GM19238 (cell line): Measurements from ENCODE around the gene RASSF3.

Experiments used
- DNase-seq: peaks from one replicate; pipeline ENCODE4 v3.0.0; 2011; ENCODE audit warnings: low spot score; ENCODE audit not compliant: insufficient read length

The RASSF3 gene

DNA sequence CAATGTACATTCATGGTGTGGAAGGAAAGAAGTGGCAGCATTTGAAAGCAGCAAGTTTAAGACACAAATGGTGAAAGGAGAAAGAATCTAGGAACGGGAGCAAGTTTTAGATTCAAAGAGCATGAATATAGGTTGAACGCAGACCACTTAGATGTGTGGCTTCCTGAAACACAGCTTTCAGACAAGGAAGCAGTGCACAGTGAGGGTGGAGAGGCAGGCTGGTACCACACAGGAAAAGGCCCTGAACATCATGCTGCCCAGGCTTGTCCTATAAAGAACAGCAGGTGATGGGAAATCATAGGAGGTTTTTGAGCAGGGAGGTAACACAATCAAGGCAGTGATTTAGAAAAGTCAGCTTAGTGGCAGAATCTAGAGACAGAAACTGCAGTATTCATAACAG lies 113.3 kb downstream of the RASSF3 start:
- no peak for DNase-seq

DNA sequence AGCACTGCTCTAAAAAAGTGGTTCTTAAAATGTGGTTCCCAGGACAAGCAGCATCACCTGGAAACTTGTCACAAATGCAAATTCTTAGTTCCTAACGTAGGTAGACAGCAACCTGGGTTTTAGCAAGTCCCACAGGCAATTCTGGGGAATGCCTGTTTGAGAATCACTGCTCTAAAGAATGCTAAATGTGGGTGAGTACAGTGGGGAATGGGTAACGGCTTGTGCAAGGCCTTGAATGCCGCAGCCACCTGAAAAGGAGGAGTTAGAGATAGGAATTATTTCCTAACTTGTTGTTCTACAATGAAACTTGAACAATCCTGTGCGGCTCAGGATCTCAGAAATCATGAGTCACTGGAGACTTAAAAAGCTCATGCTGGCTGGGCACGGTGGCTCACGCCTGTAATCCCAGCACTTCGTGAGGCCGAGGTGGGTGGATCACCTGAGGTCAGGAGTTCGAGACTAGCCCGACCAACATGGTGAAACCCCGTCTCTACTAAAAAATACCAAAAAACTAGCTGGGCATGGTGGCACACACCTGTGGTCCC lies 114.0 kb downstream of the RASSF3 start:
- no peak for DNase-seq

DNA sequence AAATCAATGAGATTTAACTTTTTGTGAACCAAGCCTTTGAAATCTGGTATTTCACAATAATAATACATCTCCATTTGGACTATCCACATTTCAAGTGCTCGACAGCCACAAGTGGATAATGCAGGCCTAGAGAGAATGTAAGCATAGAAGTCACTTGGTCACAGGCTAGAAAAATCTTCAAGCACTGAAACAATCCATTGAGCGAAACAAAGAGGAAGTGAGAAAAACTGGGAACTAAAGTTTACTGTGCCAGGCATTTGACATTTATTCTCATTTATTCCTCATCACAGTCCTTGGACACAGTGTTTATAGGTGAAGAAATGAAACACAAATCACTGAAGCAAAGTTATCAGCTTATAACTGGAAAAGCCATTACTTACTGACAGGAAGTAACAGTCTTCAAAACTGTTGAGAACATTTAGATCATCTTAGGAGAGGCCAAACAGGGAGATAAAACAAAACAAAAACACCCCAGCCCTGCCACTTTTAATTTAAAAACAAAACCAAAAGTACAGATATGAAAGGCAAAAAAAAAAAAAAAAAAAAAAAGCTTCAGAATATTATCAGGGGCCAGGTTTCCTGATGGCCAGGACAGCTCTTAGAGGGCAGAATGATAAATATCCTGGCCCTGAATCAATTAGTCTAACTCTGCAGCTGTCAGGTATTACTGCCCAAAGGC lies 119.8 kb downstream of the RASSF3 start:
- no peak for DNase-seq

DNA sequence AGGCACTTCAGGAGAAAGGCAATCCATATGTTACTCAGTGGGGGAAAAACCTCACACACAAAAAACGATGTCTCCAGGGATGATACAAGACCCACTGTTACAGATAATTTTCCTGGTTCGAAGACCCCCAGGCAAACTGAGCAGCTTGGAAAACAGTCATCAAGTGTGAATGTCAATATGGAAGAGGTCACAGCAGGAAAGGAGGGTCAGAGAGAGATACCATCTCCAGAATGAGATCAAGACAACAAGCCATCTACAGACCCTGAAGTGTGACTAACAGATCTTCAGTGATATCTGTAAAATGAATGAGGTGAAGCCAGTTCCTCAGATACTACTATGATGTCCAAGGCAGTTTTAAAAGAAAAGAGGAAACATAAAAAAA lies 120.3 kb downstream of the RASSF3 start:
- DNase-seq: no peak

DNA sequence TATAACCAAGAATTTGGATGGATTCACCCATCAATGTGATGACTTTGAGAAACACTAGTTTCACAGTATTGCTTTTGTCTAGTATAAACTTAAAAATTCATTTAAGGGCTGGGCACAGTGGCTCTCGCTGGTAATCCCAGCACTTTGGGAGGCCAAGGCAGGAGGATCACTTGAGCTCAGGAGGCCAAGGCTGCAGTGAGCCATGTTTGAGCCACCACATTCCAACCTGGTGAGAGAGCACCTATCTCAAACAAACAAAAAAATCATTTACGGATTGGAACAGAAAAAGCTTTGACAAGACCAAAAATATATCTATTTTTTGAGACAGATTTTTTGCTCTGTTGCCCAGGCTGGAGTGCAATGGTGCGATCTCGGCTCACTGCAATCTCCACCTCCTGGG lies 121.4 kb downstream of the RASSF3 start:
- no peak for DNase-seq

DNA sequence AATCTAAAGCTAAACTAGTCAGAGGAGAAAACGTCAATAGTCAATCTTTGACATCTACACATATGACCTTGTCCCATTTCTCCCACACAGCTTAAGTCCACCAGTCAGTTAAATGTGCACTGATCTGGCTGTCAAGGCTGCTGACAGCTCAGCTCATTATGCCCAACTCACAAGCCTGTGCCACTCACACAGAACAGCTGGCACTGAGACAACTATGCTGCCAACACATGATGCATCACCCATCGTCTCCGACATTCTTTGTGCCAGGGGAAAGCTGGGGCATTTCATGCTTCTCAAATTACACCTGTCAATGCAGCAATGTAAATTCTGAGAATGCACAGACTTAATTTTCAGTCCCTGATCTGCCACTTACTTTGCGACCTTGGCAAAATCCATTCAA lies 123.6 kb downstream of the RASSF3 start:
- DNase-seq: no peak

DNA sequence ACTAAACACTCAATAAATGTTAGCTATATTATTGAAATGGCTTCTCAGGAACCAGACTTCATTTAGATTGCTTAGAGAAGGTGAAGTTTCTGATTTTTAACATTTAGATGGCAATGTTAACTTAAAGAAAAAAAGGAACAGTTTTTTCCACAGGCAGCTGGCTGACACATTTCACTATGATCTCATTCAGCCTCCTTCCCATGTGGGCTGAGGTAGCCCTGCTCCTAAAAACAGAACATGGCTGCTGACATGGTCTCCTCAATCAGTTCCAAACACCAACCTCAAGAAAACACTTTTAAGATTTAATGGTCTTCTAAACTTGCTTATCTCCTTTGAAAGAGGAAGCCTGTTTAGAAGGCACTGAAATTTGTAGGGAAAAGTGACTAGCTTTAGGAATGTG lies 125.1 kb downstream of the RASSF3 start:
- no peak for DNase-seq

DNA sequence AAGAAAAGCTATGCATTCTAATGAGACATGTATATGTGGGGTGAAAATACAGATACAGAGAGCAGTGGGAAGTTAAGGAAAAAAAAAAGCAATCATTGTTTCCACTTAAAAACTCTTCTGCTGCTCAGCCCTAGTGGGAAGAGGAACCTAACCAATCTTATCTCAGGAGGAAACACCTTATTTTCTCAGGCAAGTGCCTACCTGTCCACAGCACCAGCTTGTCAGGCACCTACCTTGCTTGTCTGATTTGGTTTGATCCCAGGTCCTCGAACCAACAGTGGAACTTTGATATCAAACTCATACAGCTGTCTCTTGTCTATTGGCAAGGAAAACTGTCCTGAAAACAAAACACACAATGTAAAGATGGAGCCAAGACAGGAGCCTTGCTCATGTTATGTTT lies 126.5 kb downstream of the RASSF3 start:
- no peak for DNase-seq

DNA sequence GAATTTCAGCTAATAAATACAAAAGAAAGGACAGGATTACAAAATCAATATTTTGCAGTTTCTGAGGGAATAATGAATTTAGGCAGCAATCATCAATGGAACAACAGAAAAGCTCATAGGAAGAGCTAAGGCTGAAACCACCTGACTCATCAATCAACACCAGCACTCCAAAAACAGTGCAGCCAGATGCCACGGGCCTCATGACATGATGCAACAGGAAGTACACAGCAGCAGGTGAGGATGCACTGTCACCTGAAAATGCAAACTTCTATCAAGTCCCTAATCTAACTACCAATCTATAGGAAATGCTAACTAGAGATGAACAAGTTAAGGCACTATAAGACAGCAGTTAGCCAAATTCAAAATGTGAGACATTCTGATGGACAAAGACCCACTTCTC lies 127.2 kb downstream of the RASSF3 start:
- DNase-seq: no peak

DNA sequence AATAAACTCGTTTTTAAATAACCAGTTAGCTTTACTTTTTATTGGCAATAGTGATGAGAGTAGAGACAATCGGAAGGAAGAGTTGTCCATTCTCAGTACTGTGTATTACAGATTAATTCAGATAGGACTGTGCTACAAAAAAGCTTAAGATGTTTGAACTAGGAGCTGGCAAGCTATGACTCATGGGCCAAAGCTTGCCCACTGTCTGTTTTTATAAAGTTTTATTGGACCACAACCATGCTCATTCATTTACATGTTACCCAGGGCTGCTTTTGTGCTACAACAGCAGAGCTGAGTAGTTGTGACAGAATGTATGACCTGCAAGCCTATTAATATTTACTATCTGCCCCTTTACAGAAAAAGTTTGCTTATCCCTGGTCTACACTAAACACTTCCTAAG lies 129.5 kb downstream of the RASSF3 start:
- DNase-seq: no peak

DNA sequence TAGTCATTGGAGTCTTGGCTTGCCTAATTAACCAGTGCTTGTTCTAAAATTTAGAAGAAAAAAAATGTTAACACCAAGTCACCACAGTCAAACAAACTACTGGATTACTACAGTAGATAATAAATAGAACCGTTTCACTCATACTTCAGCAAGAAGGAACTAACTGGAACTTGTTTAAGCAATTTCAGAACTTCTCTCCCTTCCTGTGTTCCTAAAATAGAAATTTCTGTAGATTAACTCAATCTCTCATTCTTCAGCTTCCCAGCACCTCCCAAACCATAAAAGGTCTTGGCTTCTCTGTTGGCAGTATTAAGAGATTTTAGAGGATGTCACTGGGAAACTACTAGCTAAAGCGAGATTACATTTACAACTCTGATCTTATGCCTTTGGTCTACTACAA lies 130.4 kb downstream of the RASSF3 start:
- DNase-seq: no peak

DNA sequence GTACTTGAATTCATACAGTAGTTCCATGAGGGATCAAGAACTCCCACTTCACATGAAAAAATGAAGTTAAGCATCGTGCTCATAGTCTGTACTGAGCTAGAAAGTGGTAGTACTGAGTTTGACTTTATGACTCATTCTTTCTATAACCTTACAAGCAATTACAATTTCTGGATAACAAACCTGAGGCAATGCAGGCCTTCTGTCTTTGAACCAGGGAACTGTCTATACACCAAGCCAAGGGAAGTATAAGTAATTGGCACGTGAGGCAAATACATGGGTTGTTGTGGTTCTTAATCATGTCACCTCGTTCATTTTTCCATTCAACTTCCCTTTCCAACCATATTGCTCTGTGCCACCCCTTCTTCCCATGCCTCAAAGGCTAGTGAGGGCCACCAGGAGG lies 132.1 kb downstream of the RASSF3 start:
- DNase-seq: no peak

DNA sequence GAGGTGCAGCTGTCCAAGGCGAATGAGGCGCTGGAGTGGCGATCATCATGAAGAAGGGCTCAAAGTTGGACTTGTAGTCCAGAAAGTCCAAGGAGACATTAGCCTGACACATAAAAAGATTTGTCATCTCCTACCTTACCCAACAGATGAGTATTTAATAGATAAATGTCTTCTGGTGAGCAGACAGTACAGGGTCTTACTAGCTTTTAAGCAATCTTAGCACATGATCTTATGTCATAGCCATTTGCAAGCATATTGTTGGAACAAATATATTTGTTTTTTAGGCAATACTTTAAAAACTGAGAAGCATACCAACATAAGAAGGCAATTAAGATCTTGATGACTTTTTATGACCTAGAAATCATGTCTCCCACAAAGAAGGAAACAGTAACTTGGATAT lies 132.9 kb downstream of the RASSF3 start:
- no peak for DNase-seq

DNA sequence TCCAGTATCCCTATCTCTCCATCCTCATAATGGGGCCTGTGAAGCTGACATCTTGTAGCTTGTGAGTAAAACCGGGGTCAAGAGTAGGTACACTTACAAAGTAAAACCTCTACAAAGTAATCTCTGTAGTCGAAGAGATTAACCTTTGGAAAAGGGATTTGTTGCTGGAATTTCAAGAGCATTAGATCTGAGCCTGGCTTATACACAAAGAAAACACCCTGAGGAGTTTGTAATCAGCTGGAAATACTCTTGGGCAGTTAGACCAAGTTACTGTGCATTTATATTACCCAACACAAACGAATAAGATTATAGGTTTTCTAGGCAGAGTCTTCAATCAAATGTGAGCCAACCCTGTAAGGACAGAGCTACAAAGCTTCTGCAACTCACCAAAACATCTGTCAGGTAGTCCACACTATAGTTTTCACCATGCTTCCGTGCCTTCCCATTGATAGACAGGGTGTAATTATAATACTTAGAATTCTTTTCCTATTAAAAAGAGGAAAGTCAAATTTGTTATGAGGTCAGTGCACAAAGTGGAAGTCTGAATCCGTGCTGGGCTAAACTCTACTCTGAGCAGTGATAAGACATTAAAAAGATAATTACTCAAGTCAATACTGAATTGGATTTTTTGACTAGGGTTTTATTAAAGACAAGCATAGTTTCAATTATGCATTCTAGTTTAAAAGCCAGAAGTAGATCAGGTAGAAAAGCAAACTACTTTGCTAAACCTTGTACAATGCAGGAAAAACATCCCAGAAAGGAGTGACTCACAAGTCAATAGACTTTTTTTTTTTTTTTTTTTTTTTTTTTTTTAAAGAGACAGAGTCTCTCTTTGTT lies 134.3 kb downstream of the RASSF3 start:
- no peak for DNase-seq

DNA sequence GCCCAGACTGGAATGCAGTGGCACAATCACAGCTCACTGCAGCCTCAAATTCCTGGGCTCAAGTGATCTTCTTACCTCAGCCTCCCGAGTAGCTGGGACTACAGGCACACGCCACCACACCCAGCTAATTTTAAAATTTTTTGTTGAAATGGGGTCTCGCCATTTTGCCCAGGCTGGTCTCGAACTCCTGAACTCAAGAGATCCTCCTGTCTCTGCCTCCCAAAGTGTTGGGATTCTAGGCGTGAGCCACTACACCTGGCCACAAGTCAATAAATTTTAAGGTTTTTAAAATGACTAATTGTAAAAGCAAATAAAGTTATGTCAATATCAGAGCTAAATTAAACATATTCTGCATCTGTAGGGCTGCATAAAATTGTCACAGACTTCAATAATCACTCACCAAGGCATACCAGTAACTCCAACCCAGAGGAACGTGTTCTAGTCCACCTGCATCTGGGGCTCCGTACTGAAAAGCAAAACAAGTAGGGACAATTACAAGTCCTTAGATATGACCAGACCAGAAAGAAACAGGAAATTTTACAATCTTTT lies 135.0 kb downstream of the RASSF3 start:
- no peak for DNase-seq

DNA sequence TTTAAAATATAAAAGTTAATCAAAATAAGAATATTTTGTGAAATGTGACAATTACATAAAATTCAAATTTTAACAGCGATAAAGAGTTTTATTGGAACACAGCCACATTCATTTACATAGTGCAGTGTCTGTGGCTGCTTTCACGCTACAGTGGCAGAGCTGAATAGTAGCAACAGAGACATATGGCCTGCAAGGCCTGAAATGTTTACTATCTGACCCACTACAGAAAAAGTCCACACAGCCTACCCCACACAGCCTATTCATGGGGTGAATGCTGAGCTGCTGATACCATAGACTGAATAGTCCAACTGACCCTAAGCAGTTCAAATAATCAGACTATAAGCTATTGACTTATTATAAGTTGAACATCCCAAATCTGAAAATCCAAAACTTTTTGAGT lies 135.7 kb downstream of the RASSF3 start:
- no peak for DNase-seq

DNA sequence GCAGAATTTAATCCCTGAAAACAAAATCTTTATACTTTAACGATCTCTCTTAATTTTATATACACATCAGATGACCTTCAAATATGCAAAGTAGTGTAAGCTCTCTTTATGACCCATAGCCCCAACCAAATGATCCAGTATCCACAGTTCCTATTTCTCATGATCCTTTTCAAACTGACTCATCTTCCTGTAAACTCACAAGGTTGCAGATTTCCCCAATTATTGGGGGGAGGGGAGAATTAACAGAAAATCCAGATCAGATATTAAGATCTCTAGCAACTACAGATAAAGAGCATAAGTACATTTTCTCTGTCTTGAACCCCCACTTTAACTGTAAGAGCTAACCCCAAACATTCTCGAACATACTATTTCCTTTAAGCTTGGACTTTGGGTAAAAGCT lies 136.4 kb downstream of the RASSF3 start:
- DNase-seq: no peak
